A673 (cell line): ENCODE measurements around the gene DERL2. TPM values are rescaled to one million over a fixed set of nuclear protein-coding genes. Genes with fewer than 3 reads are reported as not detected.

Experiments
- BruUV-seq: library from RNA; stranded (reverse); fragments of 400-500 nt; replicated peaks from 2 replicates; lab custom pipeline; 2021; lab: Mats Ljungman, UMichigan
- CTCF ChIA-PET: fragments of 300-600 bp; sonication (Branson Sonifier 250); formaldehyde crosslinking; loops from one replicate; lab custom pipeline; 2022; ENCODE audit warnings: antibody characterized with exemption; lab: Charles Lee
- POLR2A ChIA-PET: fragments of 300-600 bp; sonication (Branson Sonifier 250); formaldehyde crosslinking; loops from one replicate; lab custom pipeline; 2022; ENCODE audit warnings: antibody characterized with exemption; ENCODE audit not compliant: low non-redundant PET; lab: Charles Lee
- DNase-seq: peaks from one replicate; pipeline ENCODE4 v3.0.0-alpha.2; 2015; ENCODE audit warnings: low spot score
- H3K27ac ChIP-seq: fragments of 200-600 bp; sonication (generic); 2 replicates; pipeline ENCODE4 v1.5.1; 2016; ENCODE audit warnings: mixed run types, low read depth, mild to moderate bottlenecking, mixed read lengths, antibody characterized with exemption, low read length; ENCODE audit not compliant: poor library complexity, severe bottlenecking
- H3K27me3 ChIP-seq: fragments of 200-600 bp; sonication (generic); replicated peaks from 2 replicates; pipeline ENCODE4 v1.6.1; 2017; ENCODE audit warnings: mixed run types, low read depth, mild to moderate bottlenecking, mixed read lengths, antibody characterized with exemption, low read length; ENCODE audit not compliant: insufficient read depth, poor library complexity
- H3K36me3 ChIP-seq: fragments of 200-600 bp; sonication (generic); 2 replicates; pipeline ENCODE4 v1.6.1; 2016; ENCODE audit warnings: mixed run types, mild to moderate bottlenecking, mixed read lengths, antibody characterized with exemption, low read length; ENCODE audit not compliant: insufficient read depth, poor library complexity, severe bottlenecking
- H3K4me1 ChIP-seq: fragments of 200-600 bp; sonication (generic); 2 replicates; pipeline ENCODE4 v1.6.1; 2017; ENCODE audit warnings: mixed run types, mild to moderate bottlenecking, mixed read lengths, antibody characterized with exemption, low read length; ENCODE audit not compliant: insufficient read depth, poor library complexity, severe bottlenecking
- H3K4me3 ChIP-seq: fragments of 200-600 bp; sonication (generic); 2 replicates; pipeline ENCODE4 v1.5.1; 2016; ENCODE audit warnings: low read depth, mixed run types, mild to moderate bottlenecking, mixed read lengths, low read length; ENCODE audit not compliant: poor library complexity, severe bottlenecking
- H3K9me3 ChIP-seq: fragments of 200-600 bp; sonication (generic); 2 replicates; pipeline ENCODE4 v1.6.1; 2016; ENCODE audit warnings: mixed run types, low read depth, mild to moderate bottlenecking, mixed read lengths, antibody characterized with exemption, low read length; ENCODE audit not compliant: poor library complexity, severe bottlenecking
- EZH2 ChIP-seq: fragments of 200-600 bp; sonication (generic); IDR thresholded peaks from 2 replicates; pipeline ENCODE4 v1.6.1; 2017; ENCODE audit warnings: borderline replicate concordance, low read depth, mild to moderate bottlenecking, mixed read lengths, antibody characterized with exemption, low read length; ENCODE audit not compliant: poor library complexity, severe bottlenecking
- intact Hi-C: fragments of 100-400 bp; cut with micrococcal nuclease; formaldehyde crosslinking; loops from one replicate; pipeline ENCODE4 v1.10.0; 2022; ENCODE audit not compliant: unreplicated experiment
- total RNA-seq: library from RNA; stranded (reverse); gene quantifications from 2 replicates; pipeline ENCODE4 v1.2.3, GENCODE V29; 2021
- TF ChIP-seq, protein P1 (sequence below): fragments of 300-800, 200-600 bp; sonication (generic); conservative IDR thresholded peaks from 2 replicates; pipeline ENCODE4 v1.5.1; 2017; ENCODE audit warnings: low read depth, mild to moderate bottlenecking, antibody characterized with exemption, low read length, moderate library complexity, mixed read lengths

DERL2 gene
- total RNA-seq, 1 experiment from 2014 or later = 97.0 TPM

DNA sequence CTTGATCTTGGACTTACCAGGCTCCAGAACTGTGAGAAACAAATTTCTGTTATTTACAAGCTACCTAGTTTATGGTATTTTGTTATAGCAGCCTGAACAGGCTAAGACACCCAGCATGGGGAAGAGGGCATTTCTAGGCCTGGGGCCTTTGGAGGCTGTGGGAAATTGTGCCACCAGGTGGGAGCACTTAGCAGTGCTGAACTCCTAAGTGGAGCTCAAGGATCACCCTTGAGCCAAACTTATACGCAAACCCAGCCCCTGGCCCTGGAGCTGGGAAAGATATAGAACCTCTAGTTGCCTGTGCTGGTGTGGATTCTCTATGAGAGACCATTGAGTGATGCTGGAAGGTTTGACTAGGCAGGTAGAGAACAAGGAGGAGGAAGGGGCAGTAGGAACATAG lies 36.5 kb upstream of the DERL2 start:
- Histone ChIP-seq H3K9me3 (no peaks in the 10 kb centered on the region), H3K27ac (no peak overlapping the region), H3K27me3 (no peaks in the 10 kb centered on the region), H3K4me3 (no peak overlapping the region), H3K36me3 (no peaks in the 10 kb centered on the region), H3K4me1 (no peaks in the 10 kb centered on the region)
- intact Hi-C loops = no loop called here
- no peak for DNase-seq
- no TSS peak for BruUV-seq
- TF ChIP-seq EZH2 = no peak
- TF ChIP-seq, protein P1, sequence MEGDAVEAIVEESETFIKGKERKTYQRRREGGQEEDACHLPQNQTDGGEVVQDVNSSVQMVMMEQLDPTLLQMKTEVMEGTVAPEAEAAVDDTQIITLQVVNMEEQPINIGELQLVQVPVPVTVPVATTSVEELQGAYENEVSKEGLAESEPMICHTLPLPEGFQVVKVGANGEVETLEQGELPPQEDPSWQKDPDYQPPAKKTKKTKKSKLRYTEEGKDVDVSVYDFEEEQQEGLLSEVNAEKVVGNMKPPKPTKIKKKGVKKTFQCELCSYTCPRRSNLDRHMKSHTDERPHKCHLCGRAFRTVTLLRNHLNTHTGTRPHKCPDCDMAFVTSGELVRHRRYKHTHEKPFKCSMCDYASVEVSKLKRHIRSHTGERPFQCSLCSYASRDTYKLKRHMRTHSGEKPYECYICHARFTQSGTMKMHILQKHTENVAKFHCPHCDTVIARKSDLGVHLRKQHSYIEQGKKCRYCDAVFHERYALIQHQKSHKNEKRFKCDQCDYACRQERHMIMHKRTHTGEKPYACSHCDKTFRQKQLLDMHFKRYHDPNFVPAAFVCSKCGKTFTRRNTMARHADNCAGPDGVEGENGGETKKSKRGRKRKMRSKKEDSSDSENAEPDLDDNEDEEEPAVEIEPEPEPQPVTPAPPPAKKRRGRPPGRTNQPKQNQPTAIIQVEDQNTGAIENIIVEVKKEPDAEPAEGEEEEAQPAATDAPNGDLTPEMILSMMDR = no peak
- ChIA-PET CTCF (no interaction called here), POLR2A (no interaction called here)

DNA sequence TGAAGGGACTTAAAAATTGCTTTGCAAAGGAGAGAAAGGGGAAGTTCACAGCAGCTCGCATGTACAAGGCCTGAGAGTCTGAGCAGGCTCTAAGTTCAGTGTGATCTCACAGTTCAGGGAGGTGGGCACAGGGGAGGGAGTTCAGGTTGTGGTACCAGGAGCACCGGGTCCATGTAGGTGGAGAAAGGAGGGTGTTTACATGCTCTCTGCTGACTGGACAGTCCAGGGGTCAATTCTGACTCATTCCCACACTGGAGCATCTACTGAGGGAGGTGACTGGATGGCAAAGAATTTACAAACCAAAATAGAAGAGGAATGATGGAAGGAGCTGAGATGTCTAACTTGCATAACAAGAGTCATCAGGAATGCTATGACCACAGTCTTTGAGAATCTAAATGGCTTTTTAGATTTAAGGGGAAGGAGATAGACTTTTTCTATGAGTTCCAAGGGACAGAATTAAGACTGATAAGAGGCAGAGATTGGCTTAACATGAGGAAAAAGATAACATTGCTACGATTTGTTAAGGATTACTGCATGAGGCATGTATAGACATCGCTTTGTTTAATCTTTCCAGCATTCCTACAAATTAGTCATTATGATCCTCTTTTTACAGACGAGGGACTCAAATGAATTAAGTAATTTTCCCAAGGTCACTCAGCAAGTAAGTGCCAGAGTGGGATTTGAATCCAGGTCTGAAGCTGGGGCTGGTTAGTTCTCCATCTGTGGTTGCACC lies 30.2 kb upstream of the DERL2 start:
- H3K4me3 ChIP-seq = no peak overlapping the region
- no peak for DNase-seq
- intact Hi-C loops = no loop called here
- ChIA-PET CTCF (no interaction called here), POLR2A (interaction anchor here (0.7 kb wide), 1 partner anchor 246 kb away, joined by 3 read pairs; no protein-coding TSS in a partner anchor)
- no peaks in the 10 kb centered on the region for H3K4me1 ChIP-seq
- no peaks in the 10 kb centered on the region for H3K27me3 ChIP-seq
- H3K36me3 ChIP-seq = no peaks in the 10 kb centered on the region
- no peaks in the 10 kb centered on the region for H3K9me3 ChIP-seq
- TF ChIP-seq EZH2 = no peak
- TF ChIP-seq, protein P1 = no peak
- H3K27ac ChIP-seq = no peak overlapping the region
- no TSS peak for BruUV-seq

DNA sequence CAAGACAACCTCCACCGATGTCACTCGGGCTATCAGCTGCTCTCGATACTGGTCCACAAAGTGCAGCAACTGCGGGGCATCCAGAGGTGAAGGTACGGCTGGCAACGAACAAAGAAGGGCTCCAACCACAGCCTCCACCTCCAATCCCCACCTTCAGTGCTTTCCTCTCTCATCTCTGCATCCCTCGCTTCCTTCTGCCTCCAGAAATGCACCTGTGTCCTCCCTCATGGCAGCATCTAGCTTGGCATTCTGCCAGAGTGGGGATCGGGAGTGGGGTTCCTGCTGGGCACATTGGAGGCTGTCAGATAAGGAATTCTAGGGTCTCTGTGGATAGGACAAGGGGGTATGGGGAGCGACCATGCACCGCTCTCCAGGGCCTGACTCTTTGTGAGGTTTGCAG lies 29.0 kb upstream of the DERL2 start:
- Histone ChIP-seq H3K9me3 (no peaks in the 10 kb centered on the region), H3K4me3 (no peak overlapping the region), H3K27ac (no peak overlapping the region), H3K4me1 (no peaks in the 10 kb centered on the region), H3K27me3 (no peaks in the 10 kb centered on the region), H3K36me3 (no peaks in the 10 kb centered on the region)
- no peak for DNase-seq
- POLR2A ChIA-PET = no interaction called here
- CTCF ChIA-PET = no interaction called here
- TF ChIP-seq, protein P1 = no peak
- no peak for TF ChIP-seq EZH2
- intact Hi-C loops = no loop called here
- BruUV-seq = no TSS peak
